MM.1S (cell line): ENCODE results near the gene EPB41.

Experiments used
- DNase-seq: peaks from one replicate; pipeline ENCODE4 v3.0.0-alpha.2; 2015
- H2AFZ ChIP-seq: fragments of 300-600 bp; sonication (generic); 2 replicates; pipeline ENCODE4 v1.6.0; 2016; ENCODE audit warnings: antibody characterized with exemption, low read length
- H3F3A ChIP-seq: fragments of 300-600 bp; sonication (generic); 2 replicates; pipeline ENCODE4 v1.6.1; 2016; ENCODE audit warnings: mild to moderate bottlenecking, antibody characterized with exemption, low read length, moderate library complexity, mixed read lengths; ENCODE audit not compliant: insufficient read depth
- H3K27ac ChIP-seq: fragments of 300-600 bp; sonication (generic); 2 replicates; pipeline ENCODE4 v1.5.1; 2016; ENCODE audit warnings: mild to moderate bottlenecking, low read length
- H3K27me3 ChIP-seq: fragments of 300-600 bp; sonication (generic); replicated peaks from 2 replicates; pipeline ENCODE4 v1.6.0; 2016; ENCODE audit warnings: low read length; ENCODE audit not compliant: insufficient read depth
- H3K36me3 ChIP-seq: fragments of 300-600 bp; sonication (generic); replicated peaks from 2 replicates; pipeline ENCODE4 v1.6.1; 2016; ENCODE audit warnings: mild to moderate bottlenecking, low read length, mixed read lengths; ENCODE audit not compliant: insufficient read depth
- H3K4me1 ChIP-seq: fragments of 300-600 bp; sonication (generic); 2 replicates; pipeline ENCODE4 v1.6.1; 2016; ENCODE audit warnings: low read length, mixed read lengths
- H3K4me2 ChIP-seq: fragments of 300-600 bp; sonication (generic); 2 replicates; pipeline ENCODE4 v1.6.0; 2016; ENCODE audit warnings: low read depth, low read length
- H3K4me3 ChIP-seq: fragments of 300-600 bp; sonication (generic); 2 replicates; pipeline ENCODE4 v1.5.1; 2016; ENCODE audit warnings: low read length, mixed read lengths
- H3K79me2 ChIP-seq: fragments of 300-600 bp; sonication (generic); 2 replicates; pipeline ENCODE4 v1.6.1; 2016; ENCODE audit warnings: mixed run types, low read length, mixed read lengths
- H3K9ac ChIP-seq: fragments of 300-600 bp; sonication (generic); 2 replicates; pipeline ENCODE4 v1.6.1; 2016; ENCODE audit warnings: low read length, mixed read lengths
- H3K9me2 ChIP-seq: fragments of 300-600 bp; sonication (generic); replicated peaks from 2 replicates; pipeline ENCODE4 v1.6.1; 2016; ENCODE audit warnings: mild to moderate bottlenecking, low read length, mixed read lengths; ENCODE audit not compliant: insufficient read depth
- H3K9me3 ChIP-seq: fragments of 300-600 bp; sonication (generic); replicated peaks from 2 replicates; pipeline ENCODE4 v1.6.1; 2016; ENCODE audit warnings: mild to moderate bottlenecking, low read length, mixed read lengths; ENCODE audit not compliant: insufficient read depth
- H4K20me1 ChIP-seq: fragments of 300-600 bp; sonication (generic); 2 replicates; pipeline ENCODE4 v1.6.1; 2016; ENCODE audit warnings: mild to moderate bottlenecking, low read length, moderate library complexity, mixed read lengths; ENCODE audit not compliant: insufficient read depth
- CTCF ChIP-seq: fragments of 300-600 bp; sonication (generic); IDR thresholded peaks from 2 replicates; pipeline ENCODE4 v1.5.1; 2016; ENCODE audit warnings: antibody characterized with exemption, low read length, mixed read lengths
- EZH2 ChIP-seq: fragments of 300-600 bp; sonication (generic); optimal IDR thresholded peaks from 2 replicates; pipeline ENCODE3; 2017; ENCODE audit warnings: low read depth, mild to moderate bottlenecking, antibody characterized with exemption, low read length, mixed read lengths
- EZH2phosphoT487 ChIP-seq: fragments of 300-600 bp; sonication (generic); IDR thresholded peaks from 2 replicates; pipeline ENCODE4 v1.6.1; 2018; ENCODE audit warnings: antibody characterized with exemption, low read length

EPB41 gene

GRCh38 chr1:28981210-28981609 lies 66.8 kb downstream of the EPB41 start:
- Histone ChIP-seq H3K9me3 (no peaks in the 10 kb centered on the region), H3F3A (no peaks in the 10 kb centered on the region), H3K27ac (no peak overlapping the region), H4K20me1 (no peaks in the 10 kb centered on the region), H3K27me3 (no peaks in the 10 kb centered on the region), H3K4me2 (no peak overlapping the region), H3K4me3 (no peak overlapping the region), H2AFZ (no peak overlapping the region), H3K36me3 (no peaks in the 10 kb centered on the region), H3K4me1 (0 out of 2 replicates have a peak, but pooled peaks cover 2% of the 10 kb centered on the region), H3K9me2 (no peaks in the 10 kb centered on the region), H3K79me2 (peaks cover 40% of the 10 kb centered on the region), H3K9ac (no peak overlapping the region)
- no peak for DNase-seq
- TF ChIP-seq EZH2 (no peak), EZH2phosphoT487 (no peak), CTCF (no peak)

DNA sequence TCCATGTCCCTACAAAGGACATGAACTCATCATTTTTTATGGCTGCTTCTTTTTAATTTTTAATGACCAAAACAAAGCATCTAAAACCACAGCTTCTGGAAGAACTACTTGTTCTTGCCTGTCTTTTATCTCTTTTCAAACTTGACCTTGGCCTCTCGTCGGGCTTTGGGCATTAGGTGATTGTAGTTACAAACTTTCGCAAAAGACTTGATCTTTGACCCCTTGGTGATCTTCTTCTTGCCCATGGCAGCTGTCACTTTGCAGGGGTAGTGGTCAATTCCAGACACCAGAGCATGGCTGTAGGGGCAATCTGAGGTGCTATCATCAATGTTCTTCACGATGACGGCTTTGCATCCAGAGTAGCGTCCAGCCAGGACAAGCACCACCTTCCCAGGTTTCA lies 67.8 kb downstream of the EPB41 start:
- Histone ChIP-seq H3K9me2 (no peaks in the 10 kb centered on the region), H3K9ac (no peak overlapping the region), H3K4me3 (no peak overlapping the region), H3K36me3 (no peaks in the 10 kb centered on the region), H3K9me3 (no peaks in the 10 kb centered on the region), H2AFZ (no peak overlapping the region), H3K79me2 (peaks cover 42% of the 10 kb centered on the region), H3F3A (peaks cover 8% of the 10 kb centered on the region; the same call in 1 of the 2 replicates), H3K27me3 (no peaks in the 10 kb centered on the region), H3K4me1 (peaks cover 10% of the 10 kb centered on the region), H3K4me2 (no peak overlapping the region), H3K27ac (no peak overlapping the region), H4K20me1 (no peaks in the 10 kb centered on the region)
- DNase-seq: no peak
- TF ChIP-seq EZH2: no peak
- no peak for TF ChIP-seq CTCF
- TF ChIP-seq EZH2phosphoT487: no peak

DNA sequence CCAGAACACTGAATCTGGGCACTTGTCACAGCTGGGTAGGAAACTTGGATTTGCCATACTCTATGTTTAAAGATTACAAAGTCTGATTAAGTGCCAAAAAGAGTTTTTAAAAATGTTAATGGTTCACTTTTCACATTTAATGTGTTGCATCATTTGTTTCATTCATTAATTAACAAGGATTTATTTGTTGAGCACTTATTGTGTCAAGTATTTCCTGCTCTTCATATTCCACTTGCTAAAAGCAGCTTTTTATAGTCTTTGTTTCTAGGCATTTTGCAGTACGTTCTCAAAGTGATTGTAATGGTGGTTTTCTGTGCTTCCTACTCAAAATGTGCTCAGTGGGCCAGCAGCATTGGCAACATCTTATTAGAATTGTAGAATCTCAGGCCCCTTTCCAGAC lies 68.7 kb downstream of the EPB41 start:
- Histone ChIP-seq H3K9me3 (no peaks in the 10 kb centered on the region), H3K27ac (no peak overlapping the region), H3K79me2 (peaks cover 50% of the 10 kb centered on the region), H2AFZ (no peak overlapping the region), H3K9me2 (no peaks in the 10 kb centered on the region), H3K9ac (no peak overlapping the region), H3K36me3 (no peaks in the 10 kb centered on the region), H3F3A (peaks cover 8% of the 10 kb centered on the region; the same call in 1 of the 2 replicates), H3K4me1 (peaks cover 10% of the 10 kb centered on the region), H3K4me3 (no peak overlapping the region), H4K20me1 (no peaks in the 10 kb centered on the region), H3K27me3 (no peaks in the 10 kb centered on the region), H3K4me2 (no peak overlapping the region)
- TF ChIP-seq EZH2: no peak
- TF ChIP-seq EZH2phosphoT487: no peak
- no peak for TF ChIP-seq CTCF
- DNase-seq: no peak
